Endothelial cell of umbilical vein (primary cell): ENCODE results near the gene SIRPA. TPM values are rescaled to one million over a fixed set of nuclear protein-coding genes. Genes with fewer than 3 reads are reported as not detected.

Experiments used
- BruUV-seq: library from RNA; stranded (reverse); fragments of 400-500 nt; replicated peaks from 2 replicates; lab custom pipeline; 2021; lab: Mats Ljungman, UMichigan
- CTCF ChIA-PET: fragments of 300-600, 350-600 bp; sonication (Branson Sonifier 250); formaldehyde crosslinking; loops from one replicate; lab custom pipeline; 2021; ENCODE audit warnings: antibody characterized with exemption, inconsistent platforms; lab: Charles Lee
- POLR2A ChIA-PET: fragments of 300-600, 350-600 bp; sonication (Branson Sonifier 250); formaldehyde crosslinking; loops from one replicate; lab custom pipeline; 2021; ENCODE audit warnings: antibody characterized with exemption, inconsistent platforms; lab: Charles Lee
- DNase-seq: peaks from one replicate; pipeline ENCODE4 v3.0.0-alpha.2; 2011; ENCODE audit warnings: low read depth, low spot score
- FAIRE-seq: peaks from 2 replicates; lab custom pipeline; 2011; peaks lifted over from hg19 to GRCh38; lab: Jason Lieb, UNC
- H2AFZ ChIP-seq: 2 replicates; pipeline ENCODE4 v1.6.0; 2012; ENCODE audit warnings: low read depth, low read length, control low read depth, inconsistent platforms
- H3K27ac ChIP-seq: 2 replicates; pipeline ENCODE4 v1.5.1; 2011; ENCODE audit warnings: low read depth, mild to moderate bottlenecking, control low read depth, low read length, moderate library complexity; ENCODE audit not compliant: insufficient read depth
- H3K27me3 ChIP-seq, 2 experiments: 2 replicates each; pipeline versions ENCODE4 v1.6.0 to v1.6.1; 2011; ENCODE audit warnings: low read length in 2 of 2, mixed read lengths in 1 of 2; ENCODE audit not compliant: control insufficient read depth in 2 of 2, insufficient read depth in 2 of 2
- H3K36me3 ChIP-seq, 2 experiments: 2 replicates in 1 of 2; 3 replicates in 1 of 2; pipeline ENCODE4 v1.5.1; 2011; ENCODE audit warnings: low read length in 2 of 2, mild to moderate bottlenecking in 1 of 2, moderate library complexity in 1 of 2; ENCODE audit not compliant: control insufficient read depth in 2 of 2, insufficient read depth in 2 of 2; ENCODE audit errors: extremely low read depth in 1 of 2
- H3K4me1 ChIP-seq: 3 replicates; pipeline ENCODE4 v1.5.1; 2011; ENCODE audit warnings: mild to moderate bottlenecking, low read length; ENCODE audit not compliant: control insufficient read depth, insufficient read depth; ENCODE audit errors: extremely low read depth
- H3K4me2 ChIP-seq: 2 replicates; pipeline ENCODE4 v1.6.1; 2011; ENCODE audit warnings: low read length, control low read depth, mixed read lengths; ENCODE audit not compliant: insufficient read depth
- H3K4me3 ChIP-seq, 3 experiments: fragments of 200-600 bp in 1 of 3; sonication (generic), shearing (Covaris generic) in 1 of 3; replicated peaks in 1 of 3; 2 replicates each; pipeline ENCODE4 v1.5.1; 2011 to 2016; ENCODE audit warnings: control low read depth in 3 of 3, low read length in 3 of 3, mild to moderate bottlenecking in 2 of 3, inconsistent platforms in 1 of 3, low read depth in 1 of 3, moderate library complexity in 1 of 3; ENCODE audit not compliant: insufficient read depth in 1 of 3
- H3K79me2 ChIP-seq: 2 replicates; pipeline ENCODE4 v1.6.0; 2012; ENCODE audit warnings: low read length, inconsistent platforms; ENCODE audit not compliant: control insufficient read depth, insufficient read depth
- H3K9ac ChIP-seq: replicated peaks from 2 replicates; pipeline ENCODE3; 2011; ENCODE audit warnings: low read length, control low read depth; ENCODE audit not compliant: insufficient read depth; ENCODE audit errors: extremely low read depth
- H3K9me1 ChIP-seq: replicated peaks from 3 replicates; pipeline ENCODE4 v1.6.0; 2011; ENCODE audit warnings: mild to moderate bottlenecking, low read length; ENCODE audit not compliant: control insufficient read depth, insufficient read depth; ENCODE audit errors: extremely low read depth
- H3K9me3 ChIP-seq: replicated peaks from 2 replicates; pipeline ENCODE4 v1.5.1; 2012; ENCODE audit warnings: low read length, inconsistent platforms; ENCODE audit not compliant: control insufficient read depth, insufficient read depth
- H4K20me1 ChIP-seq: replicated peaks from 2 replicates; pipeline ENCODE3; 2011; ENCODE audit warnings: mild to moderate bottlenecking, low read length; ENCODE audit not compliant: control insufficient read depth, insufficient read depth; ENCODE audit errors: extremely low read depth
- EZH2 ChIP-seq: IDR thresholded peaks from 2 replicates; pipeline ENCODE4 v1.6.1; 2012; ENCODE audit warnings: borderline replicate concordance, low read depth, mild to moderate bottlenecking, moderate library complexity, low read length, inconsistent platforms; ENCODE audit not compliant: severe bottlenecking
- FOS ChIP-seq: IDR thresholded peaks from 2 replicates; pipeline ENCODE4 v1.6.1; 2011; ENCODE audit warnings: mild to moderate bottlenecking, low read length, moderate library complexity, borderline replicate concordance; ENCODE audit not compliant: insufficient read depth
- GATA2 ChIP-seq: IDR thresholded peaks from 2 replicates; pipeline ENCODE4 v1.7.0; 2011; ENCODE audit warnings: low read depth, mild to moderate bottlenecking, moderate library complexity, mixed read lengths, low read length; ENCODE audit not compliant: insufficient read length, insufficient read depth
- JUN ChIP-seq: IDR thresholded peaks from 2 replicates; pipeline ENCODE4 v1.6.1; 2011; ENCODE audit warnings: borderline replicate concordance, low read depth; ENCODE audit not compliant: insufficient read length, insufficient read depth
- MYC ChIP-seq: IDR thresholded peaks from one replicate; pipeline ENCODE4 v1.6.1; 2011; ENCODE audit warnings: mild to moderate bottlenecking, low read depth, low read length
- POLR2A ChIP-seq: IDR thresholded peaks from 2 replicates; pipeline ENCODE4 v1.6.1; 2012; ENCODE audit warnings: low read depth, mild to moderate bottlenecking, control low read depth, low read length
- POLR2AphosphoS5 ChIP-seq: IDR thresholded peaks from 2 replicates; pipeline ENCODE4 v1.6.1; 2012; ENCODE audit warnings: low read depth, mild to moderate bottlenecking, control low read depth, low read length, moderate library complexity; ENCODE audit not compliant: insufficient read depth
- dilution Hi-C: fragments of 300-500 bp; cut with MboI; formaldehyde crosslinking; loops from one replicate; pipeline ENCODE4 v1.15.0; 2019; ENCODE audit warnings: low sequenced_read_pairs; ENCODE audit not compliant: extremely low pct_ligation_motif_present
- intact Hi-C: fragments of 100-400 bp; cut with micrococcal nuclease; formaldehyde crosslinking; loops from one replicate; pipeline ENCODE4 v1.10.0; 2022
- polyA plus RNA-seq, 4 experiments: library from polyadenylated mRNA; depleted of rRNA in 3 of 4; stranded (reverse) in 3 of 4; unstranded in 1 of 4; fragments of >200 nt; gene quantifications; 2 replicates each; pipeline versions ENCODE4 v1.2.1 to v1.2.3, GENCODE V29; 2011 to 2012; ENCODE audit warnings: missing spikeins in 1 of 4
- total RNA-seq: library from RNA; stranded (reverse); gene quantifications from 2 replicates; pipeline ENCODE4 v1.2.3, GENCODE V29; 2021
- TF ChIP-seq, protein P1 (sequence below), 2 donors: IDR thresholded peaks; 1 replicate in 1 of 2; 2 replicates in 1 of 2; pipeline ENCODE4 v1.5.1; 2011; ENCODE audit warnings: low read length in 2 of 2, mild to moderate bottlenecking in 2 of 2, moderate library complexity in 2 of 2, control low read depth in 1 of 2, inconsistent platforms in 1 of 2, low read depth in 1 of 2; ENCODE audit not compliant: insufficient read depth in 1 of 2; ENCODE audit errors: extremely low read depth in 1 of 2
- TF ChIP-seq, protein P2 (sequence below): IDR thresholded peaks from 2 replicates; pipeline ENCODE4 v1.6.1; 2011; ENCODE audit not compliant: insufficient read depth, insufficient read length

SIRPA gene
- total and polyA plus RNA-seq, 2 donors (not counting 3 experiments of a cell fraction or from before 2014, with no cell fraction given), result 29.9 to 59.2 TPM

DNA sequence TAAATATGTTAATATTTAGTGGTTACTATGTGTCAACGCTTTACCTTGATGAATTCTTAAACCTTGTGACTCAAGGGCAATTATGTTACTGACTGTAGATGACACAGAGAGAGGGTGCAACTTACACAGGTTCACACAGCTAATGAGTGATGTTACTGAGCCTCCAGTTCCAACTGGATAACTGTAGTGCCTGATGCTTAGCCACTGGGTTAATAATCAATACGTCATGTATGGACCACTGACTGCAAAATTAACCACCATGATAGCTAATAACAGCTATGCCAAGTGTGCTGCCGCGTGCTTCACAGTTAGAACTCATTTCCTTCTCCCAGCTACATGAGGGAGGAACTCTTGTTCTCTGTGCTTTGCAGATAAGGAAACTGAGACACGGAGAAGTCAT lies 45.4 kb downstream of the SIRPA start:
- DNase-seq (no peak), FAIRE-seq (no peak)
- intact Hi-C loops (no loop called here), dilution Hi-C loops (no loop called here)
- H3K27me3 ChIP-seq, result peaks cover 4 to 13% of the 10 kb centered on the region in 2 experiments
- H3K4me1 ChIP-seq, result no peaks in the 10 kb centered on the region
- H3K4me2 ChIP-seq, result no peak overlapping the region
- H2AFZ ChIP-seq, result no peak overlapping the region
- no peak overlapping the region for H3K4me3 ChIP-seq
- H4K20me1 ChIP-seq, result no peaks in the 10 kb centered on the region
- no TSS peak for BruUV-seq
- no peaks in the 10 kb centered on the region for H3K9me1 ChIP-seq
- ChIA-PET POLR2A (no interaction called here), CTCF (no interaction called here)
- H3K36me3 ChIP-seq, result peaks cover 0 to 3% of the 10 kb centered on the region in 2 experiments
- H3K27ac ChIP-seq, result no peak overlapping the region
- H3K79me2 ChIP-seq, result no peaks in the 10 kb centered on the region
- H3K9me3 ChIP-seq, result no peaks in the 10 kb centered on the region
- TF ChIP-seq MYC (no peak), GATA2 (no peak), FOS (no peak), POLR2AphosphoS5 (no peak), POLR2A (no peak), EZH2 (no peak), JUN (no peak)
- TF ChIP-seq, protein P1, sequence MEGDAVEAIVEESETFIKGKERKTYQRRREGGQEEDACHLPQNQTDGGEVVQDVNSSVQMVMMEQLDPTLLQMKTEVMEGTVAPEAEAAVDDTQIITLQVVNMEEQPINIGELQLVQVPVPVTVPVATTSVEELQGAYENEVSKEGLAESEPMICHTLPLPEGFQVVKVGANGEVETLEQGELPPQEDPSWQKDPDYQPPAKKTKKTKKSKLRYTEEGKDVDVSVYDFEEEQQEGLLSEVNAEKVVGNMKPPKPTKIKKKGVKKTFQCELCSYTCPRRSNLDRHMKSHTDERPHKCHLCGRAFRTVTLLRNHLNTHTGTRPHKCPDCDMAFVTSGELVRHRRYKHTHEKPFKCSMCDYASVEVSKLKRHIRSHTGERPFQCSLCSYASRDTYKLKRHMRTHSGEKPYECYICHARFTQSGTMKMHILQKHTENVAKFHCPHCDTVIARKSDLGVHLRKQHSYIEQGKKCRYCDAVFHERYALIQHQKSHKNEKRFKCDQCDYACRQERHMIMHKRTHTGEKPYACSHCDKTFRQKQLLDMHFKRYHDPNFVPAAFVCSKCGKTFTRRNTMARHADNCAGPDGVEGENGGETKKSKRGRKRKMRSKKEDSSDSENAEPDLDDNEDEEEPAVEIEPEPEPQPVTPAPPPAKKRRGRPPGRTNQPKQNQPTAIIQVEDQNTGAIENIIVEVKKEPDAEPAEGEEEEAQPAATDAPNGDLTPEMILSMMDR (IDR thresholded peaks at IDR 0.05; ENCODE audit: extremely low read depth in 1 of 2, insufficient read depth in 1 of 2, low read depth in 1 of 2, low read length in 2 of 2), result no peak
- TF ChIP-seq, protein P2, sequence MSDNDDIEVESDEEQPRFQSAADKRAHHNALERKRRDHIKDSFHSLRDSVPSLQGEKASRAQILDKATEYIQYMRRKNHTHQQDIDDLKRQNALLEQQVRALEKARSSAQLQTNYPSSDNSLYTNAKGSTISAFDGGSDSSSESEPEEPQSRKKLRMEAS, result no peak
- no peak overlapping the region for H3K9ac ChIP-seq
